Erythroblast (primary cell): ENCODE data around the gene FNDC3A.

Source experiments
- GATA1 ChIP-seq: IDR thresholded peaks from 2 replicates; pipeline ENCODE4 v1.6.1; 2011; ENCODE audit warnings: low read depth, mild to moderate bottlenecking, control low read depth, low read length, moderate library complexity
- POLR2A ChIP-seq: IDR thresholded peaks from 2 replicates; pipeline ENCODE4 v1.6.1; 2011; ENCODE audit warnings: mild to moderate bottlenecking, low read length

- TF ChIP-seq POLR2A (no peak), GATA1 (no peak)
These were observed 242.3 kb downstream of the FNDC3A start for GRCh38 chr13:49217962-49218492.
